Measurements from ENCODE around the gene SETD9.

The SETD9 gene

DNA sequence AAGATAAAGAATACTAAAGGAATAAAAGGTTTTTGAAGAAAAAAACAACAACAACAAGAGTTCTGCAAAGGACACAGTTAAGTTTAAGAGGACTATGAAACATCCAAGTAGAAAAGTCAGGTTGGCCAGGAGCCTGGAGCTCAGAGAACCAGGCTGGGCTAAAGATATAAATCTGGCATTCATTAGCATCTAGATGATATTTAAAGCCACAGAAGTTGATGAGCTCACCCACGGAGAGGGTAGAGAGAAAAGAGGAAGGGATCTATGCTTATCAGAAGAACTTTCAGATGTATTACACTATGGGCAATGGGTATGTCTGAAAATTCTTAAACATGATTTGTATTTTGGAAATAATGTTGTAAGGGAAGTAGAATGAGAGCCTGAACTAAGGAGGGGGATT, 32.6 kb downstream of the SETD9 start:
- no peak for DNase-seq

DNA sequence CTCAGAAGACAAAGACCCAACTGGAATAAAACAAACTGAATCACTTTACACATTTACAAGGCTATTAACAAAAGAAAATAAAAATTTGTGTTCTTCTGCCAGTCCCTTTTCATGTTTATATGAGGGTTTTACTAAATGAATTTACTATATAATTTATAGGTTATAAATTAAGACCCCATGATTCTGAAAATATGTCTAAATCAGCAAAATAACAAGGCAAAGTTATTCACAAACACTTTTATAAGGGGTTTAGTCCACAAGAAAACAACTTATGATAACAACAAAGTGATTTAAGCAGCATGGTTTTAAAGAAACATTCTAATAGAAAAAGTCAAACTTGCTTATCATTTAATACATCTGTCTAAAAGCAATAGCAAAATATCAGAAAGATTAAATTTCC, 37.7 kb downstream of the SETD9 start:
- DNase-seq = no peak

DNA sequence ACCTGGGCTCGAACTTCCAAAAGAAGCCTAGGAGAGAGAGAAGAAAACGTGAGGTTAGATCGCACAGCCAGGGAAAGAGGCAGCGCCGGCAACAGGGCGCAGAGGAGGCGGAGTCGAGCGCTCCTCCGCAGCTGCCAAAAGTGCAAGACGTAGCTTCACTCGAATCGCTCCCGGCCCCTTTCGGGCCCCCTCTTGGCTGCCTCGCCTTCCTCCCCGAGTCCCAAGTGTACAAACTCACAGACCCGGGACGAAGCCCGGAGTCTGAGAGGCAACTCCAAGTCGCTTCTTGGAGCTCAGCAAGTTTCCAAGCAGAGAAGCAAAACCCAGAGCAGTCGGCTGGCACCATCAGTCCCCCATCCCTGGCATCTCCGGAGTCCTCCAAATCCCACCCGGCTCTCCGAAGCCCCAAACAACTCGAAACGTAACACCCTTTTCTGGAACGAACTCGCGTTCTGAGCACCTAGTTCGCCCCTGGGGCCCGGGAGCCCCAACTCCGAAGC, 41.3 kb downstream of the SETD9 start:
- peak; percentile 8 for DNase-seq

DNA sequence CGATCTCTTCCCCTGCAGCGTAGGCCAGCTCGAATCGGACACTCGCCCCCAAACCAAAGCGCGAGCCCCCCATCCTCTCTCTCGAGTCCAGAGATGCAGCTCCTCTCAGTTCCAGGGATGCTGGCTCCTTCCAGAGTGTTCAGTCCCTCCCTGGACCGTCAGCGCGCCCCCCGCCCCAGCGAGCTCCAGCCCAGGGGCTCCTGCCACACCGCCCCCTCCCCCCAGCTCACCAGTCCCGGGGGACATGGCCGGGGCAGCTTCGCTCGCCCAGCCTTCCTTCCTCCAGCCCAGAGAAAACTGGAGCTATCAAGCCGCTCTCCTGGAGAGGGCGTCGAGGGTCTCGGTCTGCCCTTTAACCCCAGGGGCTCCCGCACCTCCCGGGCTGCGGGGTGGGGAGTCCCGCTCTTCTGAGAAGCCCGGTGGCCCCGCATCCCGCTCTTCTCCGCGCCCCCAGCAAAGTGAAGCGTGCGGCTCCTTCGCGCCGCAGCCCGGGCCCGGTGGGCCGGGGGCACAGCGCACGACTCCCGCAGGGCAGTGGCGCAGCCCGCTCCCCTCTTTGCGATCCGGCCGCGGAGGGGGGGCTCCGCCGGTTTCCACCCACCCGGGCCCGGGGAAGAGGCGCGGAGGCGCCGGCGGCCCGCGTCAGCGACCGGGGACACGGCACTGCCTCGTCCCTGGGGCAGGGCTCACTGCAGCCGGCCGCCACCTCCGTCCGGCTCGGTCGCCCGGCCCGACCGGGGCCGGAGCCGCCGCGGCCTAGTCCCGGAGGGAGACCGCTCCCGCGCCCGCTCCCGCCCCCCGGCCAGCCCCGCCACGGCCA, 41.9 kb downstream of the SETD9 start:
- no peak for DNase-seq

DNA sequence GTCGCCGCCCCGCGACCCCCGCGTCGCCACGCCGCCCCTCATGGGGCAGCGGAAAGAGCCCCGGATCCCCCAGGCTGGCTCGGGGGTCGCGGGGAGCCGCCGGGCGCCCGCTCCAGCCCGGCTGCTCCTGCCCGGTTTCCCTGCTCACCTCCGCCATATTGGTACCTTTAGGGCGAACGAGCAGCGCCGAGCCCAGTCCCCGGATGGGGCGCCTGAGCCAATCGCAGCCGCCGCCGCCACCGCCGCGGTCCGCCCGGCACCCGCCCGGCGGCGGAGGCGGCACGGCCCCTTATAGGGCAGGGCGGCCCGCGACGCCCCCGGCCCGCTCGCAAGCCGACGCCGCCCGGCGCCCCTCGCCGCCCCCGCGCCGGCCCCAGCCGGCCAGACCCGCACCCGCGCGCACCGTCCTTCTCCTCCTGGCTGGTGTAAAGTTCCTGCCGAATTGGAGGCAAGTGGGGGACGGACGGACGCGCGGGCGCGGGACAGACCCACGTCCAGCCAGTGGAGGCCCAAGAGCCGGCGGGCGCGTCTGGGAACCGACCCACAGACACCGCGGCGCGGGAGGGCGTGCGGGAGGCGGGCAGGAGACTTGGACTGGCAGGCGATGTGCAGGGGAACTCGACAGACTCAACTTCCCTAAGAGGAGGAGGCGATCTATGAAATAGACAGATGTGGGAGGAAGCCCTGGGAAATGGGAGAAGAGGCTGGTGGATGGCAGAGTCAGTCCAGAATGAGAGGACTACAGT, 42.7 kb downstream of the SETD9 start, which contains the start of gene MIER3:
Gene MIER3, minus strand, starts transcription at position 178 of the 746 bp plus-strand sequence. Its CDS starts 21 bp downstream, at position 157.
- peak; percentile 50 for DNase-seq

DNA sequence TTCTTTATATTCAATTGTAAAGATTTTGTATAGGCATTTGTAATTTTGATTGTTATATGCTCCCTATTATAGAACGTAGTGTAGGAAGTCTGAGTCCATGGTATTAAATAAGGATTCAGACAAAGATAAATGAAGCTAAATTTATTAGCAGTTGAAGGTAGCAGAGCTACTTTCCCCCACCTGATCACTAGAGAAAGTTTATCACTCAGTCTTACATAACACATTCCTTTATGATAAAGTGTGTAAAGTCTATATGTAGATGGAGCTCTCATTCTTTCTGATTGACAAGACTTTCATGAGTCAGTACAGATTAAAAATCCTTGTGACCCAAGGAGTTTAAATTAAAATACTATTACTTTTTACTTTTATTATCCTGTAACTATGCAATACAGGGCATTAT, 44.9 kb downstream of the SETD9 start:
- no peak for DNase-seq

DNA sequence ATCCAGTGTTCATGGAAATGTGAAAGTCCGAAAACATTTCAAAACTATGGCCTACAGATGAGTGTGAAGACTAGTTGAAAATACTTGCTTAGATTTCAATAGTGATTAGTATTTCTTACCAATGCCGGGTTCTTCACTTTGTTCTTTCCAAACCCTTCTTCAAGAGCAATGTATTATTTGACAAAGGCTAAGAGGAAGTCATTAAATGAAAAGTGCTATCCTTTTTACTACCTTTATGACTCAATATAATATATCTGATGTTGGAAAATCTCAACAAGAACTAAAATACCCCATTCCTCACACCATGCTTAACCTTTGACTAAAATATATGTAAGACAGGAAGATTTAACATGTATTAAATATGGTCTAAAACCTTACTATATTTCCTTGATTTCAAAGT, 49.2 kb downstream of the SETD9 start:
- no peak for DNase-seq

DNA sequence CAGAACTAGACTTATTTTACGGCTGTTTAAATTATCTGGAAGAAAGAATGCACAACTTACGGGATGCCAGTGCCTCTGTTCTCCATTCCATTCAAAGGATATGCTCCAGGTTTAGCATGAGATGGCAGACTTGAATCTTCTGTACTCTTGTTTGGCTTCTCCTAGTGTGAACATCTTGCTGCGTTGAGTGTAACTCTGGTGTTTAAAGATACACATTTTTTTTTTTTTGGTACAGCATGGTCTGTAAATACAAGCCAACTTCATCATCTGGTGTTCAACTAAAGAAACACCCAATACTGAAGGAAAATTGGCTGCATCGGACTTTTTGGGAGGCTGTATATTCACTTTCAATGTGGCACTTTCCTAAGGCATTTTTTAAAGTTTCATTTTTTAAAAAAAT, 49.9 kb downstream of the SETD9 start:
- DNase-seq = no peak

DNA sequence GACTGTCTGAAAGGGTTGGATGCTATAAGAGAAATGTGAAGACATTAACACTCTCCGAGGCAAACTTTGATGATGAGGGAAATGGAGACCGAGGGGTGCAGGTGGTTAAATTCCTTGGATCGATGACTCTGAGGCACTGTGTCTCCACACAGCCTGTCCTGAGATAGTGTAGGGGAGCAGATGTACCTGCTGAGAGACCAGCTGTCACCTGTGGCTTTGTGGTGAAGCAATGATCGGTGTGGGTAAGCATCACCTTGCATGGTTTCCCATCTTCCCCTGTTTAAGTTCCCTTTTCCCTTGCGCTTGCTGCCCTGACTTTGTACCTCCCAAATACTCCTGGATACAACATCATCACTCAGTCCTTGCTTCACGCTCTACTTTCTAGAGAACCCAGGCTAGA, 52.4 kb downstream of the SETD9 start:
- DNase-seq = no peak

DNA sequence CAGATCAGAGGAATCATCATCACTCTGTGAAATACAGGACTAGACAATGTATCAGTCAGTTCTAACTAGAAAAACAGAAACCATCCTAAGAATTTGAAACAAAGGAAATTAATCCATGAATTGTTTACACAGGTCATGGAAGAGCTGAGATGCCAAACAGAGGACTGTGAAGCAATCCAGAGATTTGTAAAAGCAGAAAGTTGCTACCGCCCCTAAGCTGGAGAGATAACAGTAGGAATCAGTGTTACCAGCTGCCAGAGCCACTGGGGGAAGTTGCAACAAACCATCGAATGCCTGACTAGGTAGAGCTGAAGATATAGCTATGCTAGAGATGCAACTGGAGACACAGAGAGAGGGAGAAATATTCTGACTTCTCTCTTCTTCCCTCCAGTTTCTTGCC, 52.9 kb downstream of the SETD9 start:
- DNase-seq = no peak

DNA sequence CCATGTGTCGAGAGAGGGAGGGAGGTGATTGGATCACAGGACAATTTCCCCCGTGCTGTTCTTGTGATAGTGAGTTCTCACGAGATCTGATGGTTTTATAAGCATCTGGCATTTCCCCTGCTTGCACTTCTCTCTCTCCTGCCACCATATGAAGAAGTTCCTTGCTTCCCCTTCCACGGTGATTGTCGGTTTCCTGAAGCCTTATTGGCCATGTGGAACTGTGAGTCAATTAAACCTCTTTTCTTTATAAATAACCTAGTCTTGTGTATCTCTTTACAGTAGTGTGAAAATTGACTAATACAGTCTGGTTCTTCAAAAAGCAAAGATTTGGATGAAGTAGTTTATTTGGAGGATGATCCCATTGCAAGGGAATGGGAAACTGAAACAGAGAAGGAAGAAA, 53.9 kb downstream of the SETD9 start:
- DNase-seq = no peak

DNA sequence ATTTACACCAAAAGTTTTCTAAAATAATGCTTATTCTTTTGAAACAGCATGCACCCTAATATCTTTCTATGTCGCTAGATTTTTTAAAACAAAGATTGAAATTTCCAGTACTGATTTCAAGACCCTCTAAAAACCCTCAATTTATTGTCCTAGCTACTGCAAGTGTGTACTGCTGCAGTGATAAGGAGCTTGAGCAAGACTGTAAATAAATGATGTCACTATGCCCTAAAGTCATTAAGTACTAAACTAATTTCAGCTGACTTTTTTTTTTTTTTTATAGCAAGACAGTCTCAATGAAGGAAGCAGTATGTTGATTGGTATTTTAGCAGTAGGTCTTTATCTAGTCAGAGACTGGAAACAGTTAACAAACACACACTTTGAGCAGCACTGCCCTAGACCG, 54.8 kb downstream of the SETD9 start:
- no peak for DNase-seq
